SIG-M5 treated with dmso at 0.1 percent for 504 hours (cell line): ENCODE measurements around the gene PDGFD.
A peak's percentile ranks its signal among the peaks of the same experiment; 100 is the strongest.

ENCODE experiments used
- DNase-seq: peaks from one replicate; lab custom pipeline; 2025; ENCODE audit not compliant: unreplicated experiment; lab: John Stamatoyannopoulos, UW

PDGFD gene

DNA sequence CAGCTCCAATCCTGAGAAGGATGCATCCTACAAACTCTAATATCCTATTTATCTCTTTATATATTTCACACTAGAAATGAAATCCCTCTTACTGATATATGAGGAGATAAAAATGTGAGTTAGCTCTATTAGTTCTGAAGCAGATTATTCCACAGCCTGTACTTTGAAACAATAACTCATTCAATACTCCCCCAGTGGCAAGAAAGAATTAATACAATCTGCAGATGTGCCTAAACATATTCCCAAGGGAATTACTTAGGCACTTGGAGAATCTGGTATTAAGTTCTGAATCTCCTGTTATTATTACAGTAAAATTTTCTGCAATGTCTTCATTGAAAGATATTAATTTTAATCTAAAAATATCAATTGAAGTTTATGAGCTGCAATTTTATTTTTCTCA lies 68.2 kb downstream of the PDGFD start:
- no peak for DNase-seq

DNA sequence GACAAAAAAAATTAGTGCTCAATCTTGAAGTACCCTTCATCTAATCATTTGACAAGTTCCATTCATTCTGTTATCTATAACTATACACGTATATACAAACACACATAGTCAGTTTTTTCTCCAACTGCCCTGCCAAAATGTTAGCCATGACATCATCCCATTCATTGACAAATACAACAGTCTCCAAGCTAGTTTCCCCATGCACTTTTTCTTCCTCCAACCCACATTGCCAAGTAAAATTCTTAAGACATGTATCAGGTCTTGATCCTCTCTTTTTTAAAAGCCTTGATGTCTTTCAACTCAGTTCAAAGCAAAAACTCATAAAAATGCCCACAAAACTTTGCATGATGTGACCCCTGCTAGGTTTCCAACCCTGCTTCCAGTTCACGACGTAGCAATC lies 69.4 kb downstream of the PDGFD start:
- no peak for DNase-seq

DNA sequence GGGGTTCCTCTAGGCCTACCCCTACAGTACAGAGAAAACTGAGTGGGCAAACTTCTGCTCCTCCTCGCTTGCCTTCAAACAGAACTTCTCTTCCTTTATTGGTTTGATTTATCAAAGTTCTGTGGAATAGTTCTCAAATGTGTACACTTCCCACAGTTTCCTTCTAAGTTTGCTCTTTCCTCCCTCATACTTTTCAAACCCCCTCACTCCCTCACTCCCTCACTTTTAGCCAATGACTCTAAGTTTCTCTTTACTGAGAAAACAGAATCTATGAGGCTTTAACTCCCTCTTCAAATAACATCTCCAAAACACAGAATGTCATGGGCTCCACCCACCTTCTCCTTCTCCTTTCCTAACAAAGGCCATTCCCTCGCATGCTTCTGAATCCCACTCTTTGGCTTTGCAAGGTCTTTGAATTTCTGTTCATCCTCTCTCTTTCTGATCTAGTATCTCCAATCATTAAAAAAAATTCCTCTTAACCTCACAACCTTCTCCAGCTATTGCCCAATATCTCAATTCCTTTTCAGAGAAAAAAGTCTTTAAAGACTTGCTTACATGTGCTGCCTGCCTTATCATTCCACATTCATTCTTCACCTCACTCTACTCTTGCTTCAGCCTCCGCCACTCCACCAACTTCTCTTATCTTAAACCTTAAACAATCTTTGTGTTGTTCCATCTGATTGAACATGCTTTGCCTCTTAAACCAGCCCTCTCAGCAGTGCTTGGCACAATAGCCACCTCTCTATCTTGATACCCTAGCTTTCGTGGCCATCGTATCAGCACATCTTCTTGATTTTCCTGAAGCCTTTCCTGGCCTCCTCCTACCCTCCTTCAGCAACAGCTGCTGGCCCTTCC lies 70.3 kb downstream of the PDGFD start:
- no peak for DNase-seq

- no peak for DNase-seq
Measured at GRCh38 chr11:104092744-104093143, 71.2 kb downstream of the PDGFD start.

GRCh38 chr11:104091281-104092096 lies 72.5 kb downstream of the PDGFD start:
- no peak for DNase-seq

GRCh38 chr11:104090767-104091166 lies 73.2 kb downstream of the PDGFD start:
- no peak for DNase-seq

- DNase-seq: no peak
Measured at GRCh38 chr11:104089481-104089880, 74.5 kb downstream of the PDGFD start.

GRCh38 chr11:104086621-104087020 lies 77.3 kb downstream of the PDGFD start:
- DNase-seq: no peak

- DNase-seq: no peak
Measured at GRCh38 chr11:104078995-104079394, 85.0 kb downstream of the PDGFD start.

DNA sequence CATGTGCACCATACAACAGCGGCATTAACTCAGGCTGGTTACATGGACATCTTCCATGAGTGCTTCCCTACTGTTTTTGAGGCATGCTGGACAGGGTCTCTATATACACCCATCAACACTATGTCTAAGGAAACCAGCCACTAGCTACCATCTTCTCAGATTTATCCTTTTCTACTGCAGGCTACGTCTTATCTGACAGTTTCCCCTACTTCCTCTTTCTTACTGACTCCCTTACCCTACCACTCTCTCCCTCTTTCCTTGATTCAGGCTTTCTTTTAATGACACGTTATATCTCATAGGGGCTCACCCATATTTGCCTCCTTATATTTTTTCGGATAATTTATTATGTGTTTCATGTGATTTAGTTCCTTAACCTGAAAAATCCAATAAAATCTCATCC lies 85.7 kb downstream of the PDGFD start:
- DNase-seq: peak; percentile 24

DNA sequence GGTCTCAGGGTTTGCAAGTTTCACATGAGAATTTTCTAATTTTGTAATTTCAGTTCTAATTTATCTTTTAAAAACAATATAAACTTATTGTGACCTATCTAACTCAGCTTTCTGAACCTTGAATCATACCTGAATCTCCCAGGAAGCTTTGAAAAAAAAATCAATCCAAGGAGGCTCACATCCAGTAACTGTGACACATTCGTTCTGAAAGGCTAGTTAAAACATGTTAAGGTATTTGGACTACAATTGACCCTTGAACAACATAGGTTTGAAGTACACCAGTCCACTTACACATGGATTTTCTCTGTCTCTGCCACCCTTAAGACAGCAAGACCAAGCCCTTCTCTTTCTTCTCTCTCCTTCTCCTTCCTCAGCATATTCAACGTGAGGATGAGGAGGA lies 87.5 kb downstream of the PDGFD start:
- no peak for DNase-seq

DNA sequence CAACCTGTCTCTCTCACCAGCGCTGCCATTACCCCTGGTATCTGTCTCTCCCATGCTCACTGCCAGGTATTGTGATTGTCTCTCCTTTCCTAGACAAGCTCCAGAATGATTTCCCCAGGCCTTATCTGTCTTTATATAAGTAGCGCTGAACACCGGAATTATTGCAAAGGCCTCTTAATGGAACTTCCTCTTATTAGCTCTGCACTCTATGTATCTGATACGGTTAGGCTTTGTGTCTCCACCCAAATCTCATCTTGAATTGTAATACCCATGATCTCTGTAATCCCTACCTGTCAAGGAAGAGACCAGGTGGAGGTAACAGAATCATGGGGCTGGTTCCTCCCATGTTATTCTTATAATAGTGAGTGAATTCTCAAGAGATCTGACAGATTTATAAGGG lies 88.2 kb downstream of the PDGFD start:
- DNase-seq: no peak

DNA sequence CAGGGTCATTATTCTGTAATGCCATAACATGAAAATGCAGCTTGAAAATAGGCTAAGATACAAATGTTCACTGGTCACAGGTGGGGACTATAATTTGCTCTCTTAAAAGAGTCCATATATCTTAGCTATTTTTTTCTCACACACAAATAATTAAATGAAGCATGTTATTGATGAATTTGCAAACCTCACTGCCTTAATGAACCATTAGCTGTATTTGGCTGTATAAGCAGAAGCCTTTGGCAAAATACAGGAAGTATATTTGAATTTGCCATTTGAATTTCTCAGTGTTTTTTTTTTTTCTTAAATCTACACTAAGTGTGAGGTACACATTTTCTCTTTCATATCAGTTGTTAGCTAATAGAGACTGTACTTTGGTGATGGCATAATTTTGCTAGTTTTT lies 88.9 kb downstream of the PDGFD start:
- DNase-seq: no peak

GRCh38 chr11:104073950-104074705 lies 89.8 kb downstream of the PDGFD start:
- peak; percentile 63 for DNase-seq

GRCh38 chr11:104067534-104067933 lies 96.4 kb downstream of the PDGFD start:
- no peak for DNase-seq

DNA sequence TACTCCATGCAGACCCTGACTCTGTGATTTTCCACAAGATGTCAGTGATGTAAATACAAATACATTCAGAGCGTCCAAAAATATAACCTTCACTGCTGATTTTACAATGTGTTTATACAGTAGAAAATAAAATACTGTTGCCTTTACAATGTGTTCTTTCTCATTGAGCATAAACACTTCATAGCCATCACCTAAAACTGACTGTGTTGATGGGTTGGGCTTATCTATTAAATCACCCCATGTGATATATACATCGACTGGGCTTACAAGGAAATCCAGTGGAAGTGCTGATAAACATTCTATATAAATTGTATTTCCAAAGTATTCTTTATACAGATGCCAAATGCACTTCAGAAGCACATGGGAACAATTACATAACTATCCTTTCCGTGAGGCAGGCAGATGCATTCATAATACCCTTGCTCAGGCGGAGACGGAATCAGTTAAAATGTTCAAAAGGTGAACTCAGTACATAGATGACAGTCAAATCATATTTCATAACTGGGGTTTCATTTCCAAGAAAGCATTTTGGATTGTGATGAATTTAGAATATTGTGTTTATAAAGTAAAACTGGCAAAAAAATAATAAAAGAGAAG lies 99.8 kb downstream of the PDGFD start:
- no peak for DNase-seq

DNA sequence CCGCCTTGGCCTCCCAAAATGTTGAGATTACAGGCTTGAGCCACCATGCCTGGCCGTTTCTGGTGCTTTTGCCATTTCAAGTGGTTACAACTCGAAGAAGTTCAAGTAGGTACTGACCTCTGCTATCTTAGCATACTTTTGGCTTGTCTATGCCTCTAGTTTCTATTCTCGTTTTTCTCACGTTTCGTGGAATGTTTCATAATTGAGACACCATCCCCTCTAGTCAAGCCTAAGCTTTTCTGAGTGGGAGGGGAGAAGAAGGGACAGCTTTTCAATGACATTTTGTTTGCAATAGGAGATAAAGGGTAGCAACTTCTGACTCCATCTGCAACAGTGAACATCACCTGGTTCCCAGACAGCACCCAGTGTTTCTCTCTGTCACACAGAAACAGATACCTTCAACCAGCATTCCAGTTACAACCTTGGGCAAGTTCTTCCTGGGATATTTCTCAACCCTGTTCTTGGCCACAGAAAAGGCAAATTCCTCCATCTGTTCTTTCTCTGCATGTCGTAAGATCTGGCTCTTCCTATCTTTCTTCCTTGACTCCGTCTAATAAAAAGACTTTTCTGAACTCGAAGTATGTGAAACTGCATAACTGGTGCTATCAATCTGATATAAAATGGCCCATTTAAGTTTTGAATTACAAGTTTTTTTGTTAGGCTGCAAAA lies 102.0 kb downstream of the PDGFD start:
- DNase-seq: no peak

GRCh38 chr11:104060820-104061219 lies 103.1 kb downstream of the PDGFD start:
- DNase-seq: peak; percentile 15

DNA sequence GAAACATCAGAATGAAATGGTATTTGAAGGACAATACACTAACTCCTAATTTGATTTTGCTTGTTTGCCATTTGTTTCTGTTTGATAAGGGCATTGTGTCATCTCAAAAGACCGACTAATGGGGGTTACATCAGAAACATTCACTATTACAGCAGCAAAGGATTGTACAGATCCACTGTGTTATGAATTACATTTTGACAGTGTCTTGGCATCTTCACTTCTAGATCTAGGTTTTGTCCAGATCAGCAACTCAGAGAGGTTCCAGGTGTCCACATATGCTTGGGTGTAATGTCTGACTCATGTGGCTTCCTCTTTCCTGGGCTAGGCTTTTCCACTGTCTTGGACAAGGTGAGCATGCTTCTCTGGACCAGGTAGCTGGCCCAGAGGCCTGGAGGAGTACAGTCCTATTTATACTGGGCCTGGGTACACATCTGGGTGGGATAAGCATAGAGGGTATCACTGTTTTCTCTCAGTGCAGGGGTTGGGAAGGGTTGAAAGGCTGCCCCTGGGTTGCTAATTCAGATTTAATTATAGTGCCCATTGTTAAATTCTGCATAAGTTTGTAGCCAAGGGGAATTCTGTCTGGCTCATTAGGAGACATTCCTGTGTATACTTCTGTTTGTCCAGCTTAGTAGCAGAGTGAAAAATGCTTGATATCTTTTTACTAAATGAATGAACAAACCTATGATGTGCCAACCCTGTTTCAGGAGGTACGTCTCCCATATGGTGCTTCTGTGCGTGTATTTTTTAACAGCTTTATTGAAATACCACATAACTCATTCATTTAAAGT lies 103.7 kb downstream of the PDGFD start:
- DNase-seq: no peak

DNA sequence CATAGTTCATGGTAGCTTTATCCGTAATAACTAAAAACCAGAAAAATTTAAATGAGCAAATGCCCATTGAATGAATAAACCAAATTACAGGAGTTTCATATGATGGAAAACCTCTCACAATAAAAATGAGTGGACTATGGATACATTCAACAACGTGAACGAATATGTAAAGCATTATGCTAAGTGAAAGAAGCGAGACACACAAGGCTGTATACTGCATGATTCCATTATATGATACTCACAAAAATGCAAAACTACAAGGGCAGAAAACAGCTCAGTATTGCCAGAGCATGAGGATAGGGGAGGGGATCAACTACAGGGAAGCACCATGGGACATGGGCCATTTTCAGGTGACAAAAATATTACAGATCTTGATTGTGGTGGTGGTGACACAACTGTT lies 105.3 kb downstream of the PDGFD start:
- no peak for DNase-seq
